HG02571 (cell line): ENCODE results near the gene AMD1.

ENCODE experiments used
- ATAC-seq: cut with Tn5 transposase; IDR thresholded peaks from one replicate; pipeline ENCODE4 v1.9.1; 2021; ENCODE audit warnings: mild to moderate bottlenecking, moderate library complexity; ENCODE audit not compliant: unreplicated experiment

Gene AMD1

DNA sequence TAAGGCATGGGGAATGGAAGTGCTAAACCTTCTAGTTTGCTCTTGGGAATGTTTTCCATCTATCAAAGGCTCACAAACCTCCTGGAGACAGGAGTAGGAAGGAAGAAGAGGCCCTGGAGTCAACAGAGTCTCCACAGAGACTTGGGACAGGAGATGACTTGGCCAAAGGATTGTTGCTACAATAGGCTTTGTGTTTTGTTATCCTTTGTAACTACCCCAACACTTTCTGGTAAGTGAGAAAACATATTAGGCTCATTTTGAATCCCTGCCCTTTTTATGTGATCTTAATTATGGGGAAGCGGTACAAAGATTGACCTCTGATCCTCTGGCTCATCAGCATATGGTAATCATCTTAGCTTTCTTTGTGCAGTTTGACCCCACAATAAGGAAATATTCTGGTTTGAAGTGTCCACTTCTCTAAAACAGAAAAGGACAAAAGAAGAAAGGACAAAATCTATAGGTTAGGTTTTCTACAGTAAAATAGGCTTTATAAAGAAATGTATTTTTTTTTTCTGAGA, 59.9 kb downstream of the AMD1 start:
- no peak for ATAC-seq

DNA sequence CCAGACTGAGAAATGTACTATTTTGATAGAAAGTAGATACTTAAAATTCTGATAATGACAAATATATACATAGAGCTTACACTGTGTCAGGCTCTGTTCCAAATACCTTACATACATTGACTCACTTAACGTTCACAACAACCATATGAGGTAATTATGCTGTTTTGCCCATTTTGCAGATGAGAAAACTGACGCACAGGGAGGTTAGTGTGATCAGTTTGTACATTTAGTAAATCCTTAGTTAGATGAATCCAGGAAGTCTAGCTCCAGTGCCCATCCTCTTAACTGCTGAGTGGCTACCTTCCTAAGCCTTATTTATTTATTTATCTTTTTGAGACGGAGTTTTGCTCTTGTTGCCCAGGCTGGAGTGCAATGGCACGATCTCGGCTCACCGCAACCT, 60.6 kb downstream of the AMD1 start:
- ATAC-seq: no peak

DNA sequence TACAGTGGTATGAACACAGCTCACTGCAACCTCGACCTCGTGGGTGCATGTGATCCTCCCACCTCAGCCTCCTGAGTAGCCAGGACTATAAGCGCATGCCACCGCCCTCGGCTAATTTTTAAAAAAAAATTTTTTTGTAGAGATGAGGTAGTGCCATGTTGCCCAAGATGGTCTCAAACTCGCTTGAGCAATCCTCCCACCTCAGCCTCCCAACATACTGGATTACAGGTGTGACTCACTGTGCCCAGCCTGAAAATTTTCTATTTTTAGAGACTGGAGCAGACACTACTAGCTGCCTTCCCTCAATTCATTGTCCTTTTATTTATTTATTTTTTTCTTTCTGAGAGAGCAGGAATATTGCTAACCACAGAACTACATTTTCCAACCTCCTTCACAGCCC, 63.6 kb downstream of the AMD1 start:
- no peak for ATAC-seq

DNA sequence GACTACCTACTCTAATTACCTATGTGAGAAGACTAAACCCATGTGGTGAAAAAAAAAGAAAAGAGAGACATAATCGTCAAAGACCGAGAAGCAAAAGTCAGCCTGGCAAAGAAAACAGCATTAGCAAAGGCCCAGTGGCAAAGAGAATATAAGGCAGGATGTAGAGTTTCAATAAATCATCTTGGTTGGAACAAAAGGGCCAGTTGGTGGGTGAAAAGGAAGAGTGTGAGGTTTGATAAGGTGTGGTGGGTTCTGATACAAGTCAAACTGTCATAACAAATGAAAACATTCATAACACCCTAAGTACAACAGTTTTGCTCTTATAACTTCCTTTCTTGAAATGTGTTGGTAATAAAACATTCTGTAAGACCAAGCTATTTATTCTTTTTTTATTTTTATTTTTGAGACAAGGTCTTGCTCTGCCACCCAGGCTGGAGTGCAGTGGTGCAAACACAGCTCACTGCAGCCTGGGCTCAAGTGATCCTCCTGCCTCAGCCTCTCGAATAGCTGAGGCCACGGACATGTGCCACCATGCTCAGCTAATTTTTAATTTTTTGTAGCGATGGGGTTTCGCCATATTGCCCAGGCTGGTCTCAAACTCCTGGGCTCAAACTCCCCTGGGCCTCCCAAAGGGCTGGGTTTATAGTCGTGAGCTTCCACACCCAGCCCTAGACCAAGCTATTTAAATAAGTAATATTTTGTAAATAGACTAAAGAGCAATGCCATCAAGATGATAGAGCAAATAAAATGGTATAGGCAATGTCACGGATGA, 65.0 kb downstream of the AMD1 start:
- ATAC-seq: no peak

DNA sequence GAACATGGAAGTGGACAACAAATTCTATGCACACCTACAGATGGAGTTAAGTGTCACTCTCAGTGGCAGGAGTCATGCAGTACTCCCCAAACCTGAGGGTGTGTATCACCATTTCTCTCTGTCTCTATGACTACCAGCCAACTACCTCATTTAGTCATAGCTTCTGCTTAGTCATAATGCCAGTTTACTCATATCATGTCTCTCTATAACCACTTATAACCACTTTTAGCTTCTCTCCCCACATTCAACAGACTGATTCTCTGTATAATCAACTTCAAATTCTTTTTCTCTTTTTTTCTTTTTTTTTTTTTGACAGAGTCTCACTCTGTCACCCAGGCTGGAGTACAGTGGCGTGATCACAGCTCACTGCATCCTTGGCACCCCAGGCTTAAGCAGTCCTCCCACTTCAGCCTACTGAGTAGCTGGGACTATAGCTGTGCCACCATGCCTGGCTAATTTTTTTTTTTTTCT, 70.1 kb downstream of the AMD1 start:
- ATAC-seq: peak; percentile 99
